Hepatocyte (in vitro differentiated cells): Measurements from ENCODE around the gene DCN.

ENCODE experiments used
- EZH2 ChIP-seq: fragments of 200-600 bp; sonication (generic); IDR thresholded peaks from 2 replicates; pipeline ENCODE4 v1.6.1; 2016; ENCODE audit warnings: antibody characterized with exemption, mild to moderate bottlenecking, borderline replicate concordance
- TF ChIP-seq, protein P1 (sequence below): fragments of 200-600 bp; sonication (generic); IDR thresholded peaks from 2 replicates; pipeline ENCODE4 v1.5.1; 2016; ENCODE audit warnings: antibody characterized with exemption, mild to moderate bottlenecking; ENCODE audit not compliant: poor library complexity

DNA sequence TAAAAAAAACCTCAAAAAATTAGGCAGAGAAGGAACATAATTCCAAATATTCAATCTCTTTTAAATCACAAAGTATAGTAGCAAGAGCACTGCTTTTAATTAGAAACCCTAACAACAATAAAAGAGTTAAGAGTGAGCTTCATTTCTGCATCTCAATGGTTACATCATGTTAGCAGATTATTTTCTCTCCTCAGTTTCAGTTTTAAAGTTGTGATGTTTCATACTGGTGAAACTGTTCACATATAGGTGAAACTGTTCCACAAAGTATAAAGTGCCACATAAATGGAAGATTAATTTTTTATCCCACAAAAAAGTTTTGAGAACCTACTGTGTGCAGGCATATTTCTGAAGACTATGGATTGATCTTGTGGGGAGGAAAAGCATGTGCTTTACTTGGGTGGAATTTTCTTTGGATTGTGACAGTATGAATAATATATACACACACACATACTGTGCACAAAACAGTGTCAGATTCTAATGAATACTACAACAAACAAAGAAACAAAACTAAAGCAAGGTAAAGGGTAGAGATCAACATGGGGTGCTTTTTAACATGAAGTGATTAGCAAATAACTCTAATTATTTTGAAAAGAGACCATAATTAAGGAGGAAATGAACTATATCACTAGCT lies 88.5 kb downstream of the DCN start:
- TF ChIP-seq, protein P1, sequence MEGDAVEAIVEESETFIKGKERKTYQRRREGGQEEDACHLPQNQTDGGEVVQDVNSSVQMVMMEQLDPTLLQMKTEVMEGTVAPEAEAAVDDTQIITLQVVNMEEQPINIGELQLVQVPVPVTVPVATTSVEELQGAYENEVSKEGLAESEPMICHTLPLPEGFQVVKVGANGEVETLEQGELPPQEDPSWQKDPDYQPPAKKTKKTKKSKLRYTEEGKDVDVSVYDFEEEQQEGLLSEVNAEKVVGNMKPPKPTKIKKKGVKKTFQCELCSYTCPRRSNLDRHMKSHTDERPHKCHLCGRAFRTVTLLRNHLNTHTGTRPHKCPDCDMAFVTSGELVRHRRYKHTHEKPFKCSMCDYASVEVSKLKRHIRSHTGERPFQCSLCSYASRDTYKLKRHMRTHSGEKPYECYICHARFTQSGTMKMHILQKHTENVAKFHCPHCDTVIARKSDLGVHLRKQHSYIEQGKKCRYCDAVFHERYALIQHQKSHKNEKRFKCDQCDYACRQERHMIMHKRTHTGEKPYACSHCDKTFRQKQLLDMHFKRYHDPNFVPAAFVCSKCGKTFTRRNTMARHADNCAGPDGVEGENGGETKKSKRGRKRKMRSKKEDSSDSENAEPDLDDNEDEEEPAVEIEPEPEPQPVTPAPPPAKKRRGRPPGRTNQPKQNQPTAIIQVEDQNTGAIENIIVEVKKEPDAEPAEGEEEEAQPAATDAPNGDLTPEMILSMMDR = no peak
- no peak for TF ChIP-seq EZH2
